ENCODE data around the gene PREX1.

GRCh38 chr20:48658198-48658476 is 169.7 kb downstream of the PREX1 start:
- TF ChIP-seq CTCF (IDR thresholded peaks at IDR 0.05 in 4 of 5, conservative IDR thresholded peaks at IDR 0.05 in 1 of 5), result no peak
- TF ChIP-seq POLR2A (IDR thresholded peaks at IDR 0.05), result no peak

All from gastrocnemius medialis (tissue), 4 donors.